CD4-positive, alpha-beta T cell treated with Interleukin-1 beta for 1 hour (primary cell): ENCODE data around the gene HSPBP1.

Source experiments
- DNase-seq, 2 donors: peaks; one replicate each; pipeline ENCODE4 v3.0.0-alpha.2; 2020 to 2022

Gene HSPBP1

DNA sequence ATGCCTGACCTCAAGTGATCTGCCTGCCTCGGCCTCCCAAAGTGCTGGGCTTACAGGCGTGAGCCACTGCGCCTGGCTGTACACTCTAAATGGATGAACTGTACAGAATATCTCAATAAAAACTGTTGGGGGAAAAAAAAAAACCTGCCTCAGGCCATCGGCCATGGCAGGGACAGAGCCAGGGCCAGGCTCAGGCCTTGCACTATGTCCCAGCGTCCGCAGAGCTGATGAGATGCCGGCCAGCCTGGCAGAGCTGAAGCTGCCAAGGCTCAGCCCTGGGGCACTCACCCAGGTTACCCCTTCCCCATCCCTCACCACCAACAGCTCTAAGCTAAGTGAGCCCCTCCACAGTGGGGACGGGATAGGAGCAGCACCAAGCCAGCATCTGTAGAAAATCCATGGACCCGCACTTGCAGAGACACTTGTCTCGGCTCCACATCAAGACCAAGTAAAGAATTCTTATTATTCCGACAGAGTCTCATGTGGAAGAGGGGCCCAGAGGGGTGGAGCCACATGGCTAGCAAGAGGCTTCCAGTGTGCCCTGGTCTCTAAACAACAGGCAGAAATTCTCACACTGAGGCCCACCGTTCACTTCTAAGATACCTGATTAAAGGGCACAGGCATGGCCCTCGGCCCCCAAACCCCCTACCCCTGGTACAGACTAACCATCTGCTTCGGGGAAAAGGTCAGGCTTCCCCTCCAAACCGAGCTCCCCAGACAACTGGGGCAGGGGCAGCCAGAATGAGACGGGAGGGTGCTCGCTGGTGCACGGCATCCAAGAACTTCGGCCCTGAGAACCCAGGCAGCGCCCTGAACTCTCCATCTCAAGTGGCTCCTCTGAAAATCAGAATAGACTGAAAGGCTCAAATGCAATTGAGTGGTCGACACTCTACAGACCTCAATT, 26.9 kb downstream of the HSPBP1 start:
- DNase-seq: no peak

DNA sequence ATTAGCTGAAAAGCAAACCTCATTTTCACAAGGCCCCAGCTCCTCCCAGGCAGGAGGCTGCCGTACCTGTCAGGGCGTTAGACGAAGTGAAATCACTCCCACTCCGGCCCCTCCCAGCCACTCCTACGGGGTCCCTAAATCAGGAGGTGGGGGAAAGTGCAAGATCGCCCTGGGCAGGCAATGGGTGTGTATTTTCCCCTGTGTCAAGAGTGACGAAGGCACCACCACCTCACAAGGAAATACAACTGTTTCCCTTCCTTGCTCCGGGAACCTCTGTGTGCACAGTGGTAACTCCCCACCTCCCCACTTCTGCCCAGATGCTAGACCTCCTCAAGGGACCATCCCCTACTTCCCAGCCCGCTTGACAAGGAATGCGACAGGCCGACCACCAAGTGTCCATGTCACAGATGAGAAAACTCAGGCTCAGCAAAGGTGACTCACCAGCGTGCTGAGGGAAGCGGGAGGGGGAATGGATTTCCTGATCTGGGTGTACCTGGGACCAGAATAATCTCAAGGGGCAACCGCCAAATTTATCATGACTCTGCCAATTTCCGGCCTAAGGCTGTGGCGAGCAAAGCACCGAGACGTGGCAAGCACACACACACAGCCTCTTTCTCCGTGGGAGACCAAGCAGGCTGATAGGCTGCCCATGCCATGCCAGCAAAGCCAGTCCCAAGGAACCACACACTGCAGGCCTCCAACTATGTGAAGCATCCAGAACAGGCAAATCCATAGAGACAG, 28.4 kb downstream of the HSPBP1 start:
- peak; percentile 47 to 51 for DNase-seq

DNA sequence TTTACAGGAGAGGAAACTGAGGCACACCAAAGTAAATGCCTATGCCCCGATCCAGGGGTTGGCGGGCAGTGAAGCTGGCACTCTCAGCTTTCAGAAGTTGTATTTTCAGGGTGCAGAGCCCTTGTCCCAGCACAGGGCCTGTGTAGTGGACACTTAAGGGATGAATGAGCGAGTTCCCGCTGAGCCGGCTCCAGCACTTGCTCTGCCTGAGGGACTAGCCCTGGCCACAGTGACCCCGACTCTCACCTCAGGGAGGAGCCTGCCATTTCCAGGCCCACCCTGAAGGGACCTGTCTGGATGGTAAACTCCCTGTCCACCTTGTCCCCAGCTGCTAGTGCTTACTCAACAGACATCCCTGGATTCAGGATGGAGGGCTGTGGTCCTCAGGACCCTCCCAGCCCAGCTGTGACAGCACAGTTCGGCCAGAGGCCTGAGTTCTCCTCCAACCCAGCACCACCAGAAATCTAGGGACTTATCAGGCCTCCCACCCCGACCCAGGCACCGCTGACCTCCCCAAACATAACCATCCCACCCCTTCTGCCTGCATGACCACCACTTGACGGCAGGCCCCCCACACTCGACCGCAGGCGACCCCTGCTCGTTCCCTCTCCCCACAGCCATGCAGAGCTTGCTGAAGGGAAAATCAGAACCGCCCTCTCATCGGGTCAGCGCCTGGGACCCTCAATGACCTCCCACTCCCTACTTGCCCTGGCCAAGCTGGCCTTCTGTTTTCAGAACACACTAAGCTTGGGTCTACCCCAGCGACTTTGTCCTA, 29.5 kb downstream of the HSPBP1 start:
- no peak for DNase-seq

DNA sequence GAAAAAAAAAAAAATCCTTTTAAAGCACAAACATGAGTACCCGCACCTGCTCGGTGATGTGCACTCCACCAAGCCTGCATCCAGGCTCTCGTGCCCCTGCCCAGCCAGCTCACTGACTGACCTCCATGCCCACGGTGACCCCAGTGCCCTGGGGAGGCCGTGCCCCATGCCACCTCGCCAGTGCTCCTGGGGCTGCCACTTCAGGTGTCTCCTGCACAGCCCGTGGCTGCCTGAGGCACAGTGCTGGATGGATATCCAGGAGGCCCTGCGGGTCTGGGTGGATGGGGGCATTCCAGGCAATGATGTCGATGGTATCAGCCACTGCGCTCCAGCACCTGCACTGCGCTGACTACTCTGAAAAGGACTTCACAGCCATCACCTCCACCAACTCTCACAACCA, 30.1 kb downstream of the HSPBP1 start:
- no peak for DNase-seq

DNA sequence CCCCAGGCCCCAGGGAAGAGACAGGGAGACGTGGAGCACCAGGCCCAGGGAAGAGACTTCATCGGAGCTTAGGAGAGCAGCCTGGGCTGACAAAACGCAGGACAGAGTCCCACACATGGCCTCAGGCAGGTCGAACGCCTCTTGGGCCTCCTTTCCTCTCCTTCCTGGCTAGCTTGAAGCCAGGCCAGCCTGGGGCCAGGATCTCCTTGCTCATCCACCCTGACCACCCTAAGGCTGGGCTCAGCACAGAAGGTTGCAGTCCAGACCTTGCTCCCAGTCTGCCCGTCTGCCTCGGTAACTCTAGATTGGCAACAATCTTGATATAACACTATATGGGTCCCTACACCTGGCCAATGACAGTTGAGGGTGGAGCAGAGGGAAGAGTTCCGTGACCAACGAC, 31.2 kb downstream of the HSPBP1 start:
- no peak for DNase-seq

DNA sequence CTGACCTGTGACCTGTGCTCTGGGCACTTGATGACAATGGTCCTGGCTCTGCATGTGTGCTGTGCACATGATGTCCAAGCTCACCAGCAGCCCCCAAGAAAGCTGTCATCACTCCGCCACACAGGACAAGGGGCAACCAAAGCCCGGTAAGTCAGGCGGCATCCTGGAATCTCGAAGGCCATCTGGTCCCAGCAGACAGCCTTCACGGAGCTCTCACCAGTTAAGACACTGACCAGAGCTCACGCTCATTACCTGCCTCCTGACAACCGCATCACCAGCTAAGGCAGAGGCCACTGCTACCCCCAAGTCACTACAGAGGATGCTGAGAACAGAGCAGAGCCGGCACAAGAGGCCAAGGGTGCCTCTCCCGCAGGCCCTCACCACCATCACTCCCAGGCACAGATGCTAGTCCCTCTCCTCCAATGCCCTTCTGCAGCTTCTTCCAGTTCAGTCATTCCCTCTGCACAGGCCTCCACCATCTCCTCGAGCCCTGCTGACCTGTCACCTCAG, 31.7 kb downstream of the HSPBP1 start:
- no peak for DNase-seq

DNA sequence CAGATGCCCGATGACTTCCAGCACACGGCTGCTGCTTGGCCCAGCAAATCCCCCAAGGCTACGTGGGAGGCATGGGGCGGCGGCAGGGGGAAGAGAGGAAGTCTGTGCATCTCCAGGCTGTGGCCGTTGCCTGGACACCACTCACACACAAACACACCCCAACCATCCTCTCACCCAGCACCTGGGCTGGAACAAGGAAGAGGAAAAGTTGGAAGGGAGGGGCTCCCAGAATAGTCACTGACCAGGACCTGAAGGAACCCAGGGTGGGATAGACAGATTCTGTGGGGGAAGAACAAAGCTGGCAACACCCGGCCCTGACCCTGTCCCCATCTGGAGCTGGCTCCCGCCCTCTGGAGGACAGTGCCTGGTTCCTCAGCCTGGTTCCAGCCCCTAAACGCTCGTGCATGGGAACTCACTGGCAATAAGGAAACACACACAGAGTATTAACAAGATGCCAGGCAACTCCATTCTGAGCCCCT, 32.2 kb downstream of the HSPBP1 start:
- DNase-seq: no peak

DNA sequence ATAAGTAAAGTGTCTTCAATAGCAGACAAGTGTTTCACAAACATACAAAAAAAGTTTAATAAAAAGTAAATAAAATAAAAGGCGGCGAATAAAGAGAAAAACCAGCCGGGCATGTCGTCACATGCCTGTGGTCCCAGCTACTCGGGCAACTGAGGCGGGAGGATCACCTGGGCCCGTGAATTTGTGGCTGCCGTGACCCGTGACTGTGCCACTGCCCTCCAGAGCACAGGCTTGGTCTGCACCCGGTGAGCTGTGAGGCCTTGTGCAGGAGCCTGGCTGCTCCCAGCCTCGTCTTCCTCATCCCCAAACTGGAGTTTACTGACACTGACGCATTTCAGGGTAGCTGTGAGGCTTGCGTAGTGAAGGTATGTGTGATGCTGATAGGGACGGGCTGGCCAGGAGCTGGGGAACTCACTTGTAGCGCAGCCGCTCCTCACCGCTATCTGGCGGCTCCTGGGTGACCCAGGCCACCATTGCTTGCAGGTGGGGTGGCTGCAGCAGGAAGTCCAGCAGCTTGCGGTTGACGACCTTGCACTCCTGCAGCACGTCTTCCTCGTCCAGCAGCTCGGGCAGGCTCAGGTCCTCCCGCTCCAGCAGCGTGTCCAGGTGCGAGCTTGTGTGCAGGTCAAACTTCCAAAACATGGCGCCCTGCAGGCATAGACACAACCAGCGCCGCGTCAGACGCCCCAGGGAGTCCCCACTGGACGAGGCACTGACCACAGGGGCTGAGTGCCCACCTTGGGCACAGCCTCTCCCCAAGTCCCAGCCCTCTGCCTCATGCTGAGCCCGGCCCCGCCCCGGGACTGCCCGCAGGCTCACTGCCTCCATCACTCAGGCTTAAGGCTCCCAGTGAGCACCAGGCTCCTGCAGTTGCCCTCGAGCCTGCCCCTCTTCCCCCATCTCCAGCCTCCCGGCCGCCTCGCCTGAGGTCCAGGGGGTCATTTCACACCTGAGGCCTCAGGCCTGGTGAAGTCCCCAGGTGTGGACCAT, 33.2 kb downstream of the HSPBP1 start:
- DNase-seq: no peak

DNA sequence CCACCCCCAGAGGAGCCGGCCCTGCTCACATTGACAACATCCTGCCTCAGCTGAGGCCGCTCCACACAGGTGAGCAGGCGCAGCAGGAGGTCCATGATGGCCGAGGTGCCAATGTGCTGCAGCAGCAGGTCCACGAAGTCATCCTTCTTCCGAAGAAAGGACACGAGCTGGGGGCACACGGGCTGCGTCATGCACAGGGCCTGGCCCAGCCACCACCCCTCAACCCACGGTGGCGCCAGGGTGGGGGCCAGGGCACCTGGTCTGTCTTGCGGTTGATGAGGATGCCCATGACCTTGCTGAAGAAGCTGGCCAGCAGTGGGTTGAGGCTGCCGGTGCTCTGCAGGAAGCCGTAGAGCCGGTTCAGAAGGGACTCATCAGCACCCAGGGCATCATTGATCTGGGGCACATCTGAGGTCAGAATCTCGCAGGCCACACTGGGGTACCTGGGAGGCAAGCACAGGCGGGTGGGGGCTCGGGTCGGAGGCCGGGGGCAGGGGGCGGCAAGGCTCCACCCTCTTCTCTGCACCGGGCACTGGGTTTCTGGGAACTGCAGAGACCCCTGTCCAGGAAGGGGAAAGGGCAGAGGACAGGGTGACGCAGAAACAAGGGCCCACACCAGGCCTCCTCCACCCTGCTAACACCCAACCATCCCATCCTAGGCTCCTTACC, 34.5 kb downstream of the HSPBP1 start:
- no peak for DNase-seq

DNA sequence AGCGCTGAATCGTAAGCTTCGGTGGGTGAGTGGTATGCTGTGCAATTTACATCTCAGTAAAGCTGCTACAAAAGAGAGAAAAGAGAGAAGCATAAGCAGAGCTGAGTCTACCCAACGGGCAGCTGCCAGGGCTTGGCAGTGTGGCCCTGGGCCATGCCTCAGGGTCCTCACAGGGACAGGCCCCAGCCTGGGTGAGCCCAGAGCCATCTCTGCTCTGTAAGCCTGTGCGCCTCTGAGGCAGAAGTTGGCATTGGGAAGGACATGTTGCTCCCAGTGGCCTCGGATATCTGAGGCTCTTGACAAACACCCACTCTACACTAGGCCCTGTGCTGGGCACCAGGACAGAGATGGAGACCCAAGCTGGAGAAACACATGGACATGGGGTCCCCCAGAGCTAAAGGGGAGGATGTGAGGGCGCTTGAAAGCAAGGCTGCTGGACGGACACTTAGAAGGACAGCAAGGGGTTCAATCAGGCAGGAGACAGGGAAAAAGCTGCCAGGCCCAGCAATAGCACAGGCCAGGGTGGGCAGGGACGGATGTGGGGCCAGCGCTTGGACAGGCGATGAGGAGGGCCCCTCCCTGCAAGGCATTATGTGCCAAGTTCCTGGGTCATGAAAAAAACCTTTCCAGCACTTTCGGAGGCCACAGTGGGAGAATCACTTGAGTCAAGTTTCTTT, 35.8 kb downstream of the HSPBP1 start:
- no peak for DNase-seq

DNA sequence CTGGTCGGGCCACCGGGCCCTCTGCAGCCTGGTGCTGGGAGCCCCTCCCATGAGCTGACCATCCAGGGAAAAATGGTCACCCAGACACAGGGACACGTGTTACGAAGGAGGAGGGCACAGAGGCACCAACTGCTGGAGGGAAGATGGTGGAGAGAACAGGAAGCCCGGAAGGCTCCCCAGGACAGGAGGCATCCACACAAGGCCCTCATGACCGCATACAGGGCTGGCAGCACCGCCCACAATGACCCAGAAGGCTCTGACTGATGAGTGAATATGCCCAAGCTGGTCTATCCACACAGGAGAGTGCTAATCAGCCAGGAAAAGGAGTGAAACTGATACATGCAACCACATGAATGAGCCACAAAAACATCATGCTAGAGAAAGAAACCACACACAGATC, 37.4 kb downstream of the HSPBP1 start:
- DNase-seq: no peak

DNA sequence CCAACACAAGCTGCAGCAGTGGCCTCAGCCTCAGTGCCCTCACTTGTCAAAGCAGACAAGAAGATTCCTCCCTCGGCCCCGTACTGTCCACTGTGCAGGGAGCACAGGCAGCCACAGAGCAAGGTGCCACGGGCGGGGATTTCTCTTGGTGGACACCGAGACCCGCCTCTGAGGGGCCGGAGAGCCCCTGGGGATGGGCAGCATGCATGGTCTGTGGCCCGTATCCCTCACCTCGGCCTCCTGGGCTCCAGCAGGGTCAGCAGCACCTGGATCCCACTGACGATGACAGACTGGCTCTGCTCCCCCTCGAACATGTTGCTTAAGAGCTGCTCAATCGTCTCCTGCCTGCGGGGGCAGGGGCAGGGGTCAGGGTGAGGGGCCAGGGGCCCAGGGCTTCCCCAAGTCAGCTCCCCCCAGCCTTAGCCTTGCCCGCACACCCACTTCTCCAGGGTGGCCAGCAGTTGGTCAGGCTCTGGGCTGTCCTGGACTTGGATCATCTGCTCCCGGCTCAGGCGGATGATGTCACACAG, 37.9 kb downstream of the HSPBP1 start:
- DNase-seq: no peak

DNA sequence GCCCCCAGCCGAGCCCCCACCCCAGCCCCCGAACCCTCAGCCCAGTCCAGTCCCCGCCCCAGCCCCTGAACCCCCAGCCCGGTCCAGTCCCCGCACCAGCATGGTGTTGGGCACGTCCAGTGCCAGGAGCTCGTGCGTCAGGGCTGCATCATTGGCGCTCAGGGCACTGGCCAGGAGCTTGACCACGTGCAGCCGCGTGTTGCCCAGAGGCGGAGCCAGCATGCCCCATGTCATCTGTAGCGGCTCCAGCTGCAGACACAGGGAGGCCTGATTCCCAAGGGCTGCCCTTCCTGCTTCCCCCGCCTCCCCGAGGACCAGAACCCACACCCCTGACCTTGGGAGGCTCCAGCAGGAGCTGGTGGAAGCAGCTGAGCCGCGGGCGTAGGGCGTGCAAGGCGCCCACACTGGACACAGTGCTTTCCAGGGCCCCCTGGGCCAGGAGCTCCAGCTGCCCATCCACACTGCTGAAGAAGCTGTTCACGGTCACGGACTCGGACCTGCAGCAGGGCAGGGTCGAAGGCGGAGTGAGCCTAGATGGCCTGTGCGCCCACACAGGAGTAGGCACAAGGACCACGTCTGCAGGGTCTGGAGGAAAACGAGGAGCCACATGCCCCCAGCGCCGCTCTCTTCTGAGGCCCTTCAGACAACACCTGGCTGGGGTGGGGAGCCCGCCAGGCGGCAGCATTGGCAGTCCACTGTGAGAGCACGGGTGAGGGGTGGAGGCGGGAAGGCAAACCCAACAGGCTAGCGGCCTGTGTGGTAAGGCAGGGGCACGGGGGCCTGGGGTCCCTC, 38.6 kb downstream of the HSPBP1 start:
- DNase-seq: no peak

DNA sequence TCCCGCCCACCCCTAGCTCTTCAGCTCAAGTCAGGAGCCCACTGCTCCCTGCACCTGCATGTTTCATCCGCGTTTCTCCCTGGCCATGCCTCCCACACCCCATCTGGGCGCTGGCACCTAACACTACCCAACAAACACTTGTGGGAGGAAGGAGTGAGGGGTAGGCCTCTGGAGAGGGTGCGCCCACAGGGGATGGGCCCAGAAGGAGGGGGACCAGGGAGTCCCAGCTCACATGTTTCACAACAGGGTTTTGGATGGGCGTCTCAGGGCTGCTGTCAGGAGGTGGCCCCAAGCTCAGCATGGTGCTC, 39.2 kb downstream of the HSPBP1 start:
- DNase-seq: no peak

DNA sequence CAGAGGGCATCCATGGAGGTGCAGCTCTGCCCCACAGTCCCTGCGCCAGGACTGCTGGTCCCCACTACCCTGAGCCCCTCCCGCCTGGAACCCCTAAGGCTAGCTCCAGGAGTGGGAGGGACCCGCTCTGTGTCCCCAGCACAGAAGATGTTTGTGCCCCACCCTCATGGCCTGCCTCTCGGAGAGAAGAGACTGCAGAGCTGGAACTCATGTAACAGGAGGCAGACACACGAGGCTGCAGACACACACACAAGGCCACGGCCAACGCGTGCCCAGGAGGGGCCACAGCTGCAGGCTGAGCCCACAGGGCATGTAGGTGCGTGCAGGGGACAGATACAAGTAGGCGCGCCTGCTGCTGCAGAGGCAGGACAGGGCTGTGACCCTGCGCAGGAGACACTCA, 40.9 kb downstream of the HSPBP1 start:
- no peak for DNase-seq

DNA sequence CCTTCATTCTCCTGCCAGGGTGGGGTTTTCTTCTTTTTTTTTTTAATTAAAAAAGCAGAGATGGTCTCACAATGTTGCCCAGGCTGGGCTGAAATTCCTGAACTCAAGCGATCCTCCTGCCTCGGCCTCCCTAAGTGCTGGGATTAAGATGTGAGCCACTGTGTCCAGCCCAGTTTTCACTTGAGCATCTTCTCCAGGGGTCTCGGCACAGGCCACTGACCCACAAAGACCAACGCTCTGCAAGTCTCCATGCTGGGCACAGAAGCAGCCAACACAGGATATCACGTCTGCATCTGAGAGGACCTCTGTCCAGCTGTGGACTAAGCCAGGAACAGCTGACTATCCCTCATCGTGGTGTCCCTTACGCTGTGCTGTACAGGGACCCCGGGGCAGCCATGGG, 41.9 kb downstream of the HSPBP1 start:
- no peak for DNase-seq

DNA sequence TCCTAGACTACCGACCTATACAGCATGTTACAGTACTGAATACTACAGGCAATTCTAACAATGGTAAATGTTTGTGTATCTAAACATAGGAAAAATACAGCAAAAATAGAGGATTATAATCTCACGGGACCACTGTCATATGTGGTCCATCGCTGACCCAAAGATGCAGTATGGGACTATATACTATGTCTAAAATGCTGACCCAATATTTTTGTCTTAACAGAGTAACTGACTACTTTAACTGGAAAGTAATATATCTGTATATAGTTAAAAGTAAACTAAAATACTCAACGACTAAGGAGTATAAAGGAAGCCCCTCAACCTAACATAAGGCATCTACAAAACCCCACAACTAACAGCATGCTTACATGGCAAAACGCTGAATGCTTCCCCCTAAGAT, 46.9 kb downstream of the HSPBP1 start:
- no peak for DNase-seq

DNA sequence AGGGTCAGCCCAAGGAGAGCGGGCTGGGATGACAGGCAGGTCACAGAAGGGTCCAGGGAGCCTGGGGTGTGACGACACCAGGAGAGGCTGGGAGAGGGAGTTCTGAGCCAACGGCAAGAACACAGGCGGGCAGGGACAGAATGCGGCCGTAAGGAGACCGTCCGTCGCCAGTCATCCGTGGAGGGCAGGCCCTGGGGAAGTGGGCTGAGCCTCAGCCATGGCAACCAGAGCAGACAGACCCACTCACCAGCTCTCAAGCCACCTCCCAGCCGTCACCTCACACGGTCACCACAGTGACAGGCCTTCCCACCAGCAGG, 47.7 kb downstream of the HSPBP1 start:
- no peak for DNase-seq

DNA sequence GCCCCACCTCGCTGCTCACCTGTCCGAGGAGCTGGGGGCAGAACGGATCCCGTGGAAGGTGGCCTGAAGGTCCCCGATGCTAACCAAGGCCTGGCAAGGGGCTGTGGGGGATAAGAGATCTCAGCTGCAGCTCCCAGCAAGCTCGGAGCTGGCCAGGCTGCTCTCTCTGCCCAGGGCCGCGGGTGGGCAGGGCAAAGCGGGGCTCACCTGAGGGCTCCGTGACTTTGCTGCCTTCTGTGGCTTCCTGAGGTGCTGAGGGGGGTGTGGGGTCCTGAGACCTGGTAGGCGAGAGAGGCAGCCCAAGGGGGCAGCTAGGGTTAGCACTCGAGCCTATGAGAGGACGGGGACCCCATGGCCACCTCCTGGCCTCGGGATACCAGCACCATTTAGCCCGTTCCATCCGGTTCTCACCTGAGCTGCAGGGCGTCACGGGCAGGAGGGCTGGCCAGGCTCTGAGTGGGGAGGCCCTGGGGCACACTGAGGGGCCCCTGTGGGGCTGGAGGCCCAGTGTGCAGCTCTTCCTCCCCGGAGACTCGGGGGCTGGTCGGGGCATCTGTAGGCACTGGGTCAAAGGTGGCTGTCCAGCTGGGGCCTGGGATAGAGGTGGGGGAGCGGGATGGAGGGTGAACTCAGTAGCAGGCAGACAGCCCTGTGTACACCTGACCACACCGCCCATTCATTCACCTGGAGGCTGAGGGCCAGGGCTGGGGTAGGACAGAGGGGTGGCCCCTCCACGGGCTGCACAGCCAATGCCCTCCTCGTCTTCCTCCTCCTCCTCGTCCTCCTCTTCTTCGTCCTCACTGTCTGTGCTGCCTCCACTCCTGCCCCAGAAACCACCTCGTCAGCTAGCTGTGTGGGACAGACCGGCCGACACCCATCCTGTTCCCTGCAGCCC, 48.3 kb downstream of the HSPBP1 start:
- no peak for DNase-seq
